Stimulated activated CD4-positive, alpha-beta T cell treated with anti-CD3 and anti-CD28 coated beads, Interleukin-15, amount 100 ng/mL, for 48 hours (primary cell): ENCODE results near the gene NFU1.

Source experiments
- DNase-seq, 2 donors: peaks; one replicate each; pipeline ENCODE4 v3.0.0-alpha.2; 2020; ENCODE audit warnings: low read depth in 2 of 2

The NFU1 gene

DNA sequence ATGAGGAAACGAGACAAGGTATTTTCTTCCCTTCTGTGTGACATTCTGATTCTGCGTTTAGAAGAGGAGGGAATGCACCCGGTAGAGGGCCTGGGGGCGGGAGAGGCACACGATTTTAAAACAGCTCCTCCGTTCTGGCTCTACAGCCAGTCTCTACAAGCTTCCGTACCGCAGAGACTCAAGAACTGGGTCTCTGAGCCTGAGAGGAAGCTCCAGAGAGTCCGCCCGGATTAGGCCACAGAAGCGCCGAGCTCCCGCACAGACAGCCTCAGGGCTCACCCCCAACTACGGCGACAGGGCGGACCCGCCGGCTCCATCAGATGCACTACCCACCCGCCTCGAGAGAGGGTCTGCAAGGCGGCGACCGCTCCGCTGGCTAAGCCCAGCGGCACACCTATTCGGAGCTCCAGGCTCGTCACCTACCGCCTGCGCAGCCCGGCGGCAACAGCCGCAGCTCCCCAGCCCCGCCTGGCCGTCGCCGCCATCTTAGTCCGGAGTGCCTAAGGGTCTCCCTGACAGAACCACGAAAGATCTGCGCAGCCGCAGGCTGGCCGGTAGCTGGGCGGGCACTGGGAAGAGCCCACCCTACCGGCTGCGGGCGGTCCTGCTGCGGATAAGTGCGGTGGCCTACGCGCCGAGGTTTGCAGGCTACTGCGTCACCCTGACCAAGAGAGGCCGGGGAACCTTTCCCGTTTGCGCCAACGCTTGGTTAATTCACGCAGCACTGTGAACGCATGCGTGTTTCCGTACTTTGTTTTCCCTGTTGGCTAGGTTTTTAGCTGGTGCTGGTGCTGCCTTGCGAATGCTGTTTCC is at the start of gene NFU1:
TSS of gene NFU1 (minus strand) at position 498 of the 813 bp plus-strand sequence. CDS start at position 485, 13 bp downstream.
- DNase-seq: peak; percentile 85

DNA sequence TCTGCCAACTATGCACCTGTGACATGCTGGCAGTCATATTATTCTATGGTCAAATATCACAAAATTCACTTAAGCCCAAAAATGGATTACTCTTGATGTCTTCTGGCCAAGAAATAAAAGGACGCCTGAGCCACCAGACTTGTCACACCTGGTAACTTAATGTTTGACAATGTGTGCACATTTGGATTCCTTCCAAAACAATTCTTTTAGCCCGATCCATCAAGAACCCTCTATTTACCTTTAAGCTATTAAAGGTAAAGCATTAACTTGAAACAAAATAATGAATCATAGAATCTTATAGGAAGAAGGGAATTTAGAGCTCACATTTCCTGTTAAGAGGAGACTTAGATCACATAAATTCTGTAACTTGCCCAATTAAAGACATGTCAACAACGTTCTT is 46.5 kb upstream of the NFU1 start:
- DNase-seq: no peak

DNA sequence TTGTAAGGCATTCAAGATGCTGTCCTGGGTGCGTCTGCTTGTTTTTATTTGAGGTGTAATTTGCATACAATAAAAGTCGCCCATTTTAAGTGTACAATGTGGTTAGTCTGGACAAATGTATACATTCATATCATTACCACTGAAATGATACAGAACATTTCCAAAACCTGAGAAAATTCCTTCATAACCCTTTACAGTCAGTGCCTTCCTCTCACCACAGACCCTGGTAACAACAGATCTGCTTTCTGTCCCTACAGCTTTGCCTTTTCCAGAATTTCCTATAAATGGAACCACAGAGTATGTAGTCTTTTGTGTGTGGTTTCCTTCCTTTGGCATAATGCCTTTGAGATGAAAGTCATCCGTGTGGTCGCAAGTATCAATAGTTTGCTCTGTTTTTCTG is 45.8 kb upstream of the NFU1 start:
- no peak for DNase-seq

DNA sequence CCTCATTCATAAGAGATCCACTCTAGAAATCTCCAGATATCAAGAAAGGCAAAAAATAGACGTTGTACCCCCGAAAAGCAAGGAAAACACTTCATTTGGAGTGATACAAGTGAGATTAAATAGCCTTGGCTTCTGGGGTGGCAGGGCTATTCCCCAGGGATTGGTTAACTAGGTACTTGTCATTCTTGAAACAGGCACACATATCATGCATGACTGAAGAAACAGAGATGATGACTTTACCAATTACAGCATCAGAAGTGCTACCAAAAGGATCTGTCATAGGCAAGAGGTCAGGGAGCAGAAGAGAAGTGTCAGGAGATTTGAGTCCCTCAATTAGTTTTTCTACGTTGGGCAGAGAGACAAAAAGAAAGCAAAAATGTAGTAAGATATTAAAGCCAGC is 45.2 kb upstream of the NFU1 start:
- DNase-seq: no peak

DNA sequence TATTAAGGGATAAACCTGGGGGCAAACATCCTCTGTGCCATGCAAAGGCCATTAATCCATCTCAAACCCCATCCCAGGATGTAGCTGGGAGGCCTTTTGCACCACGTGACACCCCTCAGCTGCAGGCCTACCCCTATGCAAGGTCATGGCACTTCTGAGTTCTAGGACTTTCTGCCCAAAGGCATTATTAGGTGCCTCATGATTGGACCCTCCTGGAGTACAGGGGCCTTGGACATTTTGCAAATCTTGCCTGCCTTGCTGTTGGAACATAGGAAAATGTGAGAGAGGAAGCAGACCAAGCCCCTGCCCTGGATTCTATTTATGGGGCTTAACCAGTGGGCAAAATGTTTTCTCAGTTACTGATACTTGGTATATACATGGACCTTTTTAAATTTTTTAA is 44.2 kb upstream of the NFU1 start:
- no peak for DNase-seq

DNA sequence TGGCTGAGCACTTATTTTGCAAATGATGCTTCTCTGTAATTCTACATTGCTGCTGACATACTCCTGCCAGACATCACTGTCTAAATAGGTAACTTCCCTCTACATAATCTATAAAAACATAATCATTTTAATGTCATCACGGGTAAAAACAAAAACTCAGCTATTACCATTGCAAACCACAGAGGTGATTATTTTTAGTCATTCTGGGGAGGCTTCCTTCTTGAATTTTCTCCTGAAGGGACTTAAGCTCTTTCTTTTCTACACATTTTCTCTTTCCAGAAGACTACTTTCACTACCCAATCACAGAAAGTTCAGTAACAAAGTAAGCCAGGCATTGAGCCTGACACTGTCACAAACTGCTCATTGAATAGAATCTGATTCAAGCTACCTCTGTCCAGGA is 40.4 kb upstream of the NFU1 start:
- no peak for DNase-seq

DNA sequence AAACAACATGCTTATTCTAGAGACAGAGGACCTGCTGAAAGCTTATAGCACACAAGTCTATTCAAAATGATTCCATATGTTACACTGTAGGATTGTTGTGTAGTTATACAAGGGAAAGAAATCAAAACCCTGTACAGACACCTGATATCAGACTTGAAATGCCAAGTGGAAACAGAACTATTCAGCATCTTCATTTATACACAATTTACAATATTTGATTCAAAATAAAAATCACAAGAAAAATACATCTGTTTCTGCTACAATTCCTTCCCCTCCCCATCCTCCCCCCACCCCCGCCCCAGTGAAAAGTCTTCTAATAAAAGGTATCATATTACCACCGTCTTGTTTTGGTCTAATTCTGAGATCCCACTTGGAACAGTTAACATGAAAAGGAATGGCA is 37.5 kb upstream of the NFU1 start:
- DNase-seq: no peak

DNA sequence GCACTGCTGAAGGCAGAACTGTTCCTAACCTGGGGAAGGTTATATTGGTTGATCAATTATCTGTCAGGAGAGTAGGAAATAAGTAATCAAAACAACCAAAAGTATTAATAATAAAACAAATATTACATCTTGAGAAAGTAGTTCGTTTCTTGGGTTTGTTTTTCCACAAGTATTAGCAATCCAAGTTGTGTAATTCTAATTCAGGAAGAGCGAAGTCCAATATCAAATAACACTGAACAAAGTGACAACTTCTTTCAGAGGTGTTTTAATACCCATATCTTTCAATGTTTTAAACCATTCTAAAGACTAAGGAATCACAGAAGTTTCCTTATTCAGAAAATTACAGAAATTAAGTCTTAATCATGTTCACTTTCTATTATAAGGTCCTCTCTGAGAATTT is 34.6 kb upstream of the NFU1 start:
- no peak for DNase-seq

DNA sequence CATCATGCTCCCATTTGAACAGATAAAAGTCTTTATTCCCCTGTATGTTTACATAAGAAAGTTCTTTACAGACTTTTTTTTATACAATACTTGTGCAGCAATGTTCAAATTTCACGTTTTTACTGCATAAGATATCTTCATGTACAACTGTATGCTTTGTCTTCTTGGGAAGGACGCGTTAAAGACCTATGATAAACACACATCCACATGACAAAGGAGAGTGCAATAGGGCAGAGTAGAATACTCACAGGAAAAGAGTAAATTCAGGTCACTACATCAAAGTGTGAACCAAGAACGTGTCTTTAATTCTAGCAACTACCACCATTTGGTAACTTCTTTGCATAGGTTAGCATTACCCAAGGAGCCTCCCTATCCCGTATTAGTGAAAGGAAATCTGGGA is 33.7 kb upstream of the NFU1 start:
- DNase-seq: no peak

DNA sequence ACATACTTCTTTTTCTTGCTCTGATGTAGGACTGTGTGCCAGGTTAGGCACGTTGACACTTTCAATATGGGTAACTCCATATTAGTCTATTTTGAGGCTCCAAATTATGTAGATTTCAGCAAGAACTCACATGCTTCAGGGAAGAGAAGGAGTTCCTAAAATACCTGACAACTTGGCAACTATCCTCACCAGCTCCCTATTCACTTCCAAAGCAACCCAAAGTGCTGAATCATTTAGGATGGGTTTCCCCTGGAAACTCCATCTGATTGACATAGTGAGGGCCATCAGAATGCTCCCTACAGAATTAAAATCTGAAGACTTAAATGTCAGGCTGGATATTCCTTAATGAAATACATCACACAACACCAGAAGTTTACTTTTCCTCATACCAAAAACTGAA is 32.5 kb upstream of the NFU1 start:
- DNase-seq: no peak

DNA sequence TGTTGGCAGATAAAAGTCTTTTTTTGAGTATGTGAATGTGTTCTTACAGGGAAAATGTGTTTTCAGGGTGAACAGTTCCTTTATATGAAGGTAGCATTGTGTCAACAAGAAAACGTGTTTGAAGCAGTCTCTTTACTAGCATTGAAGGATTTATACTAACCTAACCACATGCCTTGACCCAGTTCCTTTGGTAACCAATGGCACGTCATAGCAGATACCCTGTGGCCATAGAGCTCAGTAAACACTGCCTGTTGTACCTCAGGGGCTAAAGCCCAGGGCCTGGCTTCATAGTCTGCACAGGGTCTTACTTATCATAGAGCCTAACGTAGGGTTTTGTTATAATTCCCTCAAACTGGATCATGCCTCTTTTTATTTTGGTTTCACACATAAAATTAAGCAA is 32.1 kb upstream of the NFU1 start:
- no peak for DNase-seq

DNA sequence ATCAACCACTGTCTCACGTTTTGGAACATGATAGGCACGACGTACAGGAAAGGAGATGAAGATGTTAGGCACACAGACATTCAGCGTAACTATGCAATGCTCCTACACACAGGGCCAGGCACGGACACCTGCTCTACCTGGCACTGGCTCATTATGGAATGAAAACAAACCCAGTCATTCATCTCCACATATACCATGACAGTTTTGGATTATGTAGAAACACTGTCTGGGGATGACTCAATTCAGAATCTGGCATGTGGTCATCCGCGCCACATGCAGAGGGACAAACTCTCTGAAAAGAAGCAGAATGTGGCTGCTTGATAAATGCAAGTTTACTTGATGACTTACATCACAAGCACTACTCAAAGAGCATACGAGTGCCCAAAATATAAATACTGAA is 29.5 kb upstream of the NFU1 start:
- no peak for DNase-seq

DNA sequence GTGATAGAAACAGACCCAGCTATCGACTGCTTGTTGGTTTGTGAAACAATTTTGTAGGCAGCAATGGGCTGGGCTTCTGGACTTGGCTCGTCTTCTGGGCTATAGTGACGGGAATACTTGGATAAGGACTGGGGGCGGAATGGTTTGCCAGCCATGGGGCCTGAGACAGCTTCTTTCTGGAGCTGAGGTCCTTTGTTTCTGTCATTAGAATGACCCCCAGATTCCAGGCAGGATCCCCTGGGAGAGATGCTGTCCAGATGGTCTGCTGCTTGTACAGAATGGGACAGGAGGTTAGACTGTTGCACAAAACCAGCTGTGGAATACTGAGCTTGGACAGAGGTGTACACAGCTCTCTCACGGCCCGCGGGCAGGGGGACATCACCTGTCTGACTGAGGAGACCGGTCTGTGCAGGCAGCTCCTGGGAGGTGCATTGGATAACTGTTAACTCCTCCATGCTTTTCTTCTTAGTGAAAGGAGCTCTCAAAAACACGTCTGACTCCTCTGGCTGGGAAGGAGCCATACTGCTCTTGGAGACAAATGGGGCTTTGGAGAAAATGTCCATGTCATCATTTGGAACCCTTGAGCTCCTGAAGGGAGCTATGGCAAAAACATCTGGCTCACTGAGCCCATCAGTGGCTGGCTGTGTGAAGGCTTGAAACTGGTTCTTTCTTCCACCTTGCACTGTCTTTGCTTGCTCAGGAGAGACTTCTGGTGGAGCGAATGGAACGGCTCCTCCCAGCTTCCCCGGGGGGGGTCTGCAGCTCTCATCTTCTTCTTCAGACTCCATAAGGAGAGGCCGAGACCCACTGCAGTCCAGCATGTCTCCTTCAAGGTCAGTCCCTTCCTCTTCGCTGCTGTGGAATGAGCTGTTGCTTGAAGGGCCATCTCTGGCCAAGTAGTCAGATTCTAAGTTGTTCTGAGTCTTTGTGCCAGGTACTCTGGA is 28.6 kb upstream of the NFU1 start:
- DNase-seq: no peak

DNA sequence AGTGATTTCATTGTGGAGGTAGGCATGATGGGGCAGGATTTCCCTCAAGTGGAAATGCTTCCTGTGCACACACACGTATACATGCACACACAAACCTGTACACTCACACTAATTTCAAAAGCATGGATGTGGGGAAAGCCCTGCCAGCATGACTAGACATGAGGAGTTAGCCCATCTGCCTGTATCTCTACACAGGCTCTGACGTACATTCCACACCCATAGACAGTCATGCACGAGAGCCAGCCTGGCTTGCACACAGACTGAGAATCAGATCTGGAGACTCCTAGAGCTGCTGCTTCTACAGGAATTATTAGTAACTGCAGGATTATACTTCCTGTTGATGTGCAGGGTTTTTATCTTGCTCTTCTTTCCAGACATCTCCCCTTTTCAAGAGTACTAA is 27.3 kb upstream of the NFU1 start:
- no peak for DNase-seq

DNA sequence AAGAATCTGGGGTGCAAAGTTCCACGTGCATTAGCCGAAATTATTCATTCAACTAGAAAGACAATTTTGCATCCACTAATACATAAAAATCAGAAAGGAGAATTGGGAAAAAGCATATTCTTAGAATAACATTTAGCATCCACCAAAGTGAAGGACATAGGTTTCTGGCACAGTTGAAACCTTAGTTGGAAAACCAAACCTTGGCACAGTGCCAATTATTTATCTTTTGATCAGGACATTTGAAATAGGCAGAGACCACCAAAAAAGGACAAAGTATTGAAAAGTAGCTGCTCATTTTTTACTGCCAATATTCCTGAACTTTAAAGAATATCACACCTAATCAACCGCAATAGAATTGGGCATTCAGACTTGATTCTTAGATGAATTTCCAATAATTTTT is 25.5 kb upstream of the NFU1 start:
- no peak for DNase-seq

DNA sequence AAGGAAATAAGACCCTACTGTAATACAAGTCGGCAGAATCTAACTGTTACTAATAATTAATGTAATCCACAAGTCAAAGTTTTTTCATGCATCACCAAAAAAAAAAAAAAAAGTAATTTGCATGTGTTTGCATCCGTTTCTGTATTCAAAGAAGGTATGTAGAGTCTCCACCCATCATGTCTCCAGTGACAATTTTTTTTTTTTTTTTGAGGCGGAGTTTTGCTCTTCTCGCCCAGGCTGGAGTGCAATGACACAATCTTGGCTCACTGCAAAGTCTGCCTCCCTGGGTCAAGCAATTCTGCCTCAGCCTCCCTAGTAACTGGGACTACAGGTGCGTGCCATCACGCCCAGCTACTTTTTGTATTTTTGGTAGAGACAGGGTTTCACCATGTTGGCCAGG is 24.2 kb upstream of the NFU1 start:
- no peak for DNase-seq

DNA sequence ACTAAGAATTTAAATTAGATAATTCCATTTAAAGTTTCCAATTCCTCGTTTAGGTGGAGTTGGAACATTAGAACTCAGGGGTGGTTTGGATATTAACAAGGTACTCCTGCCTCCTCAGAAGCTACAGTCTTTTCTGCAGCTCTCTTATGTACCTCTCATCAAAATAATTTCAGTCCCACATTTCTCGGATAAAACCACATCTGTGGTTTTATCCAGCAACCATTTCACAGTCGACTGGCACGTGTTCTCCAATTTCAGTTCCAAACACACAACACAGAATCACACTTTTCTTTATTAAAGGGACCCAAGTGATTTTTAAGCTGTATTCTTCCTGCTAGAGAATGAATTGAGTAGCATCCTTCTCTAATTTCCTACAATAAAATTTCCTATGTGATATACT is 22.7 kb upstream of the NFU1 start:
- no peak for DNase-seq

DNA sequence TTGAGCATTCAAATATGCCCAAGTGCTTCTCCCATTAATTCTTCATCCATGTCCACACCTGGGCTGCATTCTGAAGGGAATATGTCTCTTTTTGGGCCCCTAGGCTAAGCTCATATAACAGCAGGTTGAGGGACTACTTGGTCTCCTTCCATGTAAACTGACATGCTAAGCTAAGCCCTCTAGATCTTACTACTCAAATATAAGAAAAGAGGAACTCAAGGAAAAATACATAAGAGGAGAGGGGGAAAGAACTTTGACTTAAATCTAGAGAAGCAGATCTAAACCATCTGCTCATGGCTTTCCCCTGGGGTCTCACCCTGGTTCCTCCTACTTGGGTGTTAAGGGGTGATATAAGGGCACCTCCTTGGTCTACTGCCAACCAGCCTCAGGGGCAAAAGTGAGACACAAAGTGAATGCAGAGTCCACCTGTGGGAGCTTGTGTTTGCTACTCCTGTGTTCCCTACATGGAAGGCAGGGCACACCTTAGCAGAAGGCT is 19.8 kb upstream of the NFU1 start:
- no peak for DNase-seq

DNA sequence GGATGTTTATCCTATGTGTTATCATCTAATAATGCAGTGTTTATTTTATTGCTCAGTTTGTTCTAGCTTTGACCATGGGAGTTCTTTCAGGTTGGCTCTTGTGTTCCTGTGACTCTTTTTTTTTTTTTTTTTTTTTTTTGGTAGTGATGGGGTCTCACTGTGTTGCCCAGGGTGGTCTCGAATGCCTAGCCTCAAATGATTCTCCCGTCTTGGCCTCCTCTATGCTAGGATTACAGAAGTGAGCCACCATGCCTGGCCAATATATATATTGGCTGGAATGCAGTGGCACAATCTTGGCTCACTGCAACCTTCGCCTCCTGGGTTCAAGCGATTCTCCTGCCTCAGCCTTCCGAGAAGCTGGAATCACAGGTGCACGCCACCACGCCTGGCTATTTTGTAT is 18.9 kb upstream of the NFU1 start:
- DNase-seq: no peak

DNA sequence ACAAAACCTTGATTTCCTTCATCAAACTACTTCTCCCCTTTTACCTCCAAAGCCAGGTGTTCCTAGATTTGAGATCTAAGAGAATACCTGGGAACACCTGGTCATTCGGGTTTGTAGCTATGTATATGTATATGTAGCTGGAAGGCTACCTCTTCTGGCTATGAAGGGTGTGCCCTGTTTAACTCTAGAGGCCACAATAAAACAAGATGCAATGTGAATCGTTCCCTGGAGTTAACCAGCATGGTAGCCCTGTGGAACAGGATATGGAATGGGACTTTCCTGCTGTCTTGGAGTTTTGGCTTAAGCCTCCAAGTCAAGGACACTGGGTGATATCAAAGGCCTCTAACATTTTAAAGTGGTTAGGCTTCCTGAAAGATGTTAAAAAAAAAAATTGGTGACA is 17.7 kb upstream of the NFU1 start:
- DNase-seq: no peak

DNA sequence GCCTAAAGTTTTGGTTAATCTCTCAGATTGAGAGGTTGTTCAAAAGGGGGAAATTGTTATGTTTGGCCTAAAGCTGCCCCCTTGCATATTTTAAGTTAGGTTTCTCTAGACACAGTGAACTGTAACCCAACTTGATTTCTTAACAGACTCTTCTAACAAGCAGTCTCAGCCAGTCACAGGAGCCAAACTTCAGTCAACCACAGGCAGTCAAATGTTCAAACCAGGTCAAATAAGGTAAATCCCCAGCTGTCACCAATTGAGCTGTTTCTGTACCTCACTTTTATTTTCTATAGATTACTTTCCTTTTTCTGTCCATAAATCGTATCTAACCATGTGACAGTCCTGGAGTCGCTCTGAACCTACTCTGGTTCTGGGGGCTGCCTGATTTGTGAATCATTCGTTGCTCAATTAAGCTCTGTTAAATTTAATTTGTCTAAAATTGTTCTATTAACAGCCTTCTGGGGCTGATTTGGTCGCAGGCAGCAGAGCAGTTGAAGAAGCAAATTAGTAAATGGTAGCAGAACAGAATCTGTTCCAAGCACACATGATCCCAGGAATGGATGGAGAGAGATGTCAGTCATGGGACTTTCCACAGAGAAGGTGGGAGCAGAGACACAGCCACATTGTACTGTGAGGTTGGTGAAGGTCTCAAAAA is 16.4 kb upstream of the NFU1 start:
- peak in 1 of 2 donors; percentile 15 for DNase-seq

DNA sequence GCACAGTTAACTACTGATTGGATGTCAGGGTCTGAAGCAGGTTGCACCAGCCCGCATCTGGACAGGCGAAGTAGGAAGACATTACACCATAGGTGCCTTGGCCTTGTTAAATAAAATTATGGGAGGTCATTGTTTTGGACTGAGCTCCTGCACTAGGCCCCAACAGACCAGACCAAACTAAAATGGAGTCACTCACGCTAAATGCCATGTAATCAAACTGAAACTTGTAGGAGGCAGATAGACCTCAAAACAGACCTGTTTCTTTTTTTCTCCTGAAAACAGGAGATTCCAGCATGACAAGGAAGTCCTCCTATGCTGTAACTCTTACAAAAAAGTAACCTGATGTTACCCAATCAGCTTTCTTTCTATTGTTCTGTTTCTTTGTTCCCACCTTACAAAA is 15.5 kb upstream of the NFU1 start:
- no peak for DNase-seq
